Measurements from ENCODE around the gene DNAJB8. TPM values are rescaled to one million over a fixed set of nuclear protein-coding genes. Genes with fewer than 3 reads are reported as not detected.

DNAJB8 gene
- total RNA-seq, 1 experiment from 2014 or later = not detected

- no peak overlapping the region for H4K91ac ChIP-seq (ENCODE audit: insufficient read length, low read depth, low read length)
- H2BK15ac ChIP-seq (ENCODE audit: low read depth, low read length) = no peak overlapping the region
- Mint-ChIP-seq H3K36me3 (ENCODE audit: insufficient read depth in 1 of 3, low read depth in 3 of 3) (no peaks in the 10 kb centered on the region; a peak in 2 of 7 replicates), H3K4me3 (no peak overlapping the region), H3K27ac (no peak overlapping the region), H3K4me1 (peaks cover 24 to 28% of the 10 kb centered on the region in 2 experiments), H3K9me3 (peaks cover 0 to 4% of the 10 kb centered on the region in 2 experiments; a peak in 2 of 5 replicates), H3K27me3 (ENCODE audit: low read depth) (peaks cover 93% of the 10 kb centered on the region)
- no peak overlapping the region for H3K56ac ChIP-seq (ENCODE audit: insufficient read length, low read depth, low read length)
- H3K9ac ChIP-seq (ENCODE audit: extremely low read depth, insufficient read length, low read length) = no peak overlapping the region
- TF ChIP-seq CTCF (conservative IDR thresholded peaks at IDR 0.05) = no peak
- H3K27ac ChIP-seq (ENCODE audit: insufficient read length, low read depth, low read length) = no peak overlapping the region
- H3K4me1 ChIP-seq (ENCODE audit: insufficient read depth, low read length) = no peaks in the 10 kb centered on the region
- H2AFZ ChIP-seq (ENCODE audit: low read length) = no peak overlapping the region
- no peak overlapping the region for H2BK12ac ChIP-seq (ENCODE audit: insufficient read length, low read depth, low read length)
- peaks cover 38% of the 10 kb centered on the region; the same call in 1 of the 2 replicates for H3K27me3 ChIP-seq (ENCODE audit: insufficient read depth, low read length)
- H3K23ac ChIP-seq (ENCODE audit: insufficient read length, low read depth, low read length) = no peak overlapping the region
- no peaks in the 10 kb centered on the region for H3K9me3 ChIP-seq (ENCODE audit: control insufficient read depth, low read depth, low read length)
- H3K18ac ChIP-seq (ENCODE audit: insufficient read length, low read depth, low read length) = no peak overlapping the region
- H3K14ac ChIP-seq (ENCODE audit: insufficient read depth, low read length) = no peak overlapping the region; the same call in 1 of the 2 replicates
- no peak for DNase-seq
- H3K23me2 ChIP-seq (ENCODE audit: insufficient read length, low read depth, low read length, poor library complexity, severe bottlenecking) = no peaks in the 10 kb centered on the region
- H3K79me2 ChIP-seq (ENCODE audit: insufficient read depth, low read length) = no peaks in the 10 kb centered on the region
- no peak overlapping the region for H2AK5ac ChIP-seq (ENCODE audit: insufficient read length, low read length)
- no peak overlapping the region for H2BK120ac ChIP-seq (ENCODE audit: low read depth, low read length, poor library complexity, severe bottlenecking)
- H4K5ac ChIP-seq (ENCODE audit: insufficient read length, low read depth, low read length) = no peak overlapping the region
- H3K4me2 ChIP-seq (ENCODE audit: insufficient read depth, insufficient read length, low read length) = no peak overlapping the region
- no peak overlapping the region for H3K4ac ChIP-seq (ENCODE audit: low read depth, low read length)
- H3T11ph ChIP-seq (ENCODE audit: low read length) = no peak overlapping the region
- no peak overlapping the region for H2BK20ac ChIP-seq (ENCODE audit: low read depth, low read length, poor library complexity, severe bottlenecking)
- no peak overlapping the region for H4K8ac ChIP-seq (replicated peaks; ENCODE audit: insufficient read length, low read depth, low read length)
- WGBS (ENCODE audit: extremely low coverage, insufficient read length, low lambda C conversion rate) = no CpG with 5 or more reads among the region's 13 CpGs
- no peak overlapping the region for H2BK5ac ChIP-seq (ENCODE audit: insufficient read length, low read length)
- no peaks in the 10 kb centered on the region for H3K79me1 ChIP-seq (ENCODE audit: insufficient read depth, low read depth, low read length, poor library complexity, severe bottlenecking)
- H4K20me1 ChIP-seq (ENCODE audit: control insufficient read depth, insufficient read depth, insufficient read length) = no peaks in the 10 kb centered on the region
Measured at GRCh38 chr3:128472449-128473179, 5.9 kb upstream of the DNAJB8 start.

Measured in H9 (cell line).